ENCODE results near the gene NKIRAS1.

DNA sequence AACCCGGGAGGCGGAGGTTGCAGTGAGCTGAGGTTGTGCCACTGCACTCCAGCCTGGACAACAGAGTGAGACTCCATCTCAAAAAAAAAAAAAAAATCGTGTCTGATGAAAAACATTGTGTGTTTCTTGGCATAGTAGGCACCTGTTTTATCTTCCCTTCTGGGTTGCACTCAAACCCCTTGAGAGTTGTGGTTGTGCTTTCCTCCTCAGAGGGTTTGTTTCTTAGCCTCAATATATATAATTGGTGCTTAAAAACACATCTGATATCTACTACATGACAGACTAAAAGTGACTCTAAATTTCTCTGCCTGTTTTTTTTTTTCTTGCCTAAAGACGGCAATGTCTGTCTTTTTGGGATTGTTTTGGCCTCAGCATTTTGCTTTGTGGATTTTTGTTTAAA, 35.9 kb upstream of the NKIRAS1 start:
- no peak for TF ChIP-seq TAF1 (IDR thresholded peaks at IDR 0.05; ENCODE audit: borderline replicate concordance, insufficient read depth, low read length)
- TF ChIP-seq, protein P1, sequence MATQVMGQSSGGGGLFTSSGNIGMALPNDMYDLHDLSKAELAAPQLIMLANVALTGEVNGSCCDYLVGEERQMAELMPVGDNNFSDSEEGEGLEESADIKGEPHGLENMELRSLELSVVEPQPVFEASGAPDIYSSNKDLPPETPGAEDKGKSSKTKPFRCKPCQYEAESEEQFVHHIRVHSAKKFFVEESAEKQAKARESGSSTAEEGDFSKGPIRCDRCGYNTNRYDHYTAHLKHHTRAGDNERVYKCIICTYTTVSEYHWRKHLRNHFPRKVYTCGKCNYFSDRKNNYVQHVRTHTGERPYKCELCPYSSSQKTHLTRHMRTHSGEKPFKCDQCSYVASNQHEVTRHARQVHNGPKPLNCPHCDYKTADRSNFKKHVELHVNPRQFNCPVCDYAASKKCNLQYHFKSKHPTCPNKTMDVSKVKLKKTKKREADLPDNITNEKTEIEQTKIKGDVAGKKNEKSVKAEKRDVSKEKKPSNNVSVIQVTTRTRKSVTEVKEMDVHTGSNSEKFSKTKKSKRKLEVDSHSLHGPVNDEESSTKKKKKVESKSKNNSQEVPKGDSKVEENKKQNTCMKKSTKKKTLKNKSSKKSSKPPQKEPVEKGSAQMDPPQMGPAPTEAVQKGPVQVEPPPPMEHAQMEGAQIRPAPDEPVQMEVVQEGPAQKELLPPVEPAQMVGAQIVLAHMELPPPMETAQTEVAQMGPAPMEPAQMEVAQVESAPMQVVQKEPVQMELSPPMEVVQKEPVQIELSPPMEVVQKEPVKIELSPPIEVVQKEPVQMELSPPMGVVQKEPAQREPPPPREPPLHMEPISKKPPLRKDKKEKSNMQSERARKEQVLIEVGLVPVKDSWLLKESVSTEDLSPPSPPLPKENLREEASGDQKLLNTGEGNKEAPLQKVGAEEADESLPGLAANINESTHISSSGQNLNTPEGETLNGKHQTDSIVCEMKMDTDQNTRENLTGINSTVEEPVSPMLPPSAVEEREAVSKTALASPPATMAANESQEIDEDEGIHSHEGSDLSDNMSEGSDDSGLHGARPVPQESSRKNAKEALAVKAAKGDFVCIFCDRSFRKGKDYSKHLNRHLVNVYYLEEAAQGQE (IDR thresholded peaks at IDR 0.05; ENCODE audit: insufficient read depth in 1 of 2, low read depth in 2 of 2, low read length in 2 of 2), result no peak

Data from PFSK-1 (cell line).